ENCODE results near the gene LMBR1L.

LMBR1L gene

GRCh38 chr12:49051777-49052438 is 58.7 kb downstream of the LMBR1L start:
- no peak for DNase-seq

DNA sequence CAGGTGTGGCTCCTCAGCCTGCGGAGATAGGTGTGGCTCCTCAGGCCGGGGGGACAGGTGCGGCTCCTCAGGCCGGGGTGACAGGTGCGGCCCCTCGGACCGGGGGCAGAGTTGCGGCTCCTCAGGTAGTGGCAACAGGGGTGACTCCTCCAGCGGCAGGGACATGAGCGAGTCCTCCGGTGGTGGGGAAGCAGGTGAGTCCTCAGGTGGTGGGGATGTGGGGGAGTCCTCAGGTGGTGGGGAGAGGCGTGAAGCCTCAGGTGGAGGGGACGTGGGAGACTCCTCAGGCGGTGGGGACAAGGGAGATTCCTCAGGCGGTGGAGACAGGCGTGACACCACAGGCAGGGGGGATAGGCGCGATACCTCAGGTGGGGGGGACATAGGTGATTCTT is 59.3 kb downstream of the LMBR1L start:
- DNase-seq, result no peak

DNA sequence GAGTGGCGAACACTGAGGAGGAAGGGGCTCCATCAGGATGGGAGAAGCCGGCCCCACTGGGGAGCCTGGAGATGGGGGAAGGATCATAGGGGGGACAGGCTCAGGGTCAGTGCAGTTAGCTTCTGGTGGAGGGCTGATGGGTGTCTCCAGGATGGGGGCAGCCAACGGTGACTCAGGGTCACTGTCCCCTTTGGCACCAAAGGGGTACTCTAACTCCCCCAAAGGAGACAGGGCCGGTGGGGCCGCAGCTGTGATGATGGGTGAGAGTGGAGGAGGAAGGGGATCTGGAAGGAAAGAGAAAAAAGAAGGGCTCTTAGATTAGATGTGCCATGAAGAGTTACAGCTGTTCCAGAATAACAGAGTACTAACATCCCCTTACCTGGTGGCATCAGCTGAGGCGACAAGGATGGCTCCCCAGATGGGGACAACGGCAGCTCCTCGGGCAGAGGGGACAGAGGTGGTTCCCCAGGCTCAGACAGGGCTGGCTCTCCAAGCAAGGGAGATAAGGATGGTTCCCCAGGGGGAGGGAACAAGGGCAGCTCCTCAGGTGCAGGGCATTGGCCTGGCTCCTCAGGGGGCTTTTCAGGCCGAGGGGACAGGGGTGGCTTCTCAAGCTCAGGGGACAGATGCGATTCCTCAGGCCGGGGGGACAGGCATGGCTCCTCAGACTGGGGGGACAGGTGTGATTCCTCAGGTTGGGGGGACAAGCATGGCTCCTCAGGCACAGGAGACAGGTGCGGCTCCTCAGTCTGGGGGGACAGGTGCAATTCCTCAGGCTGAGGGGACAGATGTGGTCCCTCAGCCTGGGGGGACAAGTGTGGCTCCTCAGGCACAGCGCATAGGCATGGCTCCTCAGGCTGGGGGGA is 59.9 kb downstream of the LMBR1L start:
- DNase-seq, result no peak

- DNase-seq, result no peak
Measured at GRCh38 chr12:49049566-49050224, 61.0 kb downstream of the LMBR1L start.

DNA sequence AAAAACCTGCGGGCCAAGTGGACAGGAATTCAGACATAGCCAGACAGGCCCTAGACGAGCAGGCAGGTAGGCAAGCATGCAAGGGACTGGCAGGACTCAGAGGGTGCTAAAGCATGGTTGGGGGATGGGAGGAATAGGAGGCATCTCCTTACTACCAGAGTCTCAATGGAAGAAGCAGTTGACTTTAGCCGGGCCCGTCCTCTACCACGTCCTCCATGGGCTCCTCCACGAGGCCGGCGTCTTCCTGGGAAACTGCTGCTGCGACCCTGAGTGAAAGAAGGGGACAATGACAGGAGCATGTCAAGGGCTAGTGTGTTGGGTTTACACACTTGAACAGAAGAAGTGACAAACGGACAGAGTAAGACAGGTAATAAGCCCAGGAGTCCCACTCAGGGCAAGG is 61.7 kb downstream of the LMBR1L start:
- DNase-seq, result no peak
